NCI-H2107 treated with DMSO at 0.1 percent for 48 hours (cell line): ENCODE data around the gene AVPR2.

ENCODE experiments used
- DNase-seq: peaks from one replicate; lab custom pipeline; 2025; ENCODE audit not compliant: unreplicated experiment; lab: John Stamatoyannopoulos, UW

Gene AVPR2

GRCh38 chrX:153884590-153884989 lies 19.9 kb upstream of the AVPR2 start:
- no peak for DNase-seq

GRCh38 chrX:153885208-153885787 lies 19.2 kb upstream of the AVPR2 start:
- DNase-seq, result no peak

- DNase-seq, result no peak
These were observed 18.2 kb upstream of the AVPR2 start, which contains the start of gene L1CAM for GRCh38 chrX:153885968-153886903. Gene L1CAM, minus strand, starts transcription at chrX:153886173. Its CDS starts 10,337 bp downstream, at chrX:153875836.

GRCh38 chrX:153886915-153887314 lies 17.6 kb upstream of the AVPR2 start:
- no peak for DNase-seq

GRCh38 chrX:153887385-153887784 lies 17.1 kb upstream of the AVPR2 start:
- no peak for DNase-seq

- no peak for DNase-seq
These were observed 16.1 kb upstream of the AVPR2 start for GRCh38 chrX:153888344-153888743.

- DNase-seq, result no peak
These were observed 15.3 kb upstream of the AVPR2 start for GRCh38 chrX:153889123-153889522.

- DNase-seq, result no peak
These were observed 6.6 kb upstream of the AVPR2 start for GRCh38 chrX:153897899-153898298.

- peak; percentile 63 for DNase-seq
These were observed 3.4 kb upstream of the AVPR2 start for GRCh38 chrX:153900831-153901752.

GRCh38 chrX:153901753-153902140 lies 2.7 kb upstream of the AVPR2 start:
- no peak for DNase-seq

- DNase-seq, result no peak
These were observed 2.1 kb upstream of the AVPR2 start for GRCh38 chrX:153902385-153902784.

GRCh38 chrX:153903238-153903980 lies 1.1 kb upstream of the AVPR2 start:
- no peak for DNase-seq

GRCh38 chrX:153905481-153906095 lies 1.1 kb downstream of the AVPR2 start:
- no peak for DNase-seq

GRCh38 chrX:153906126-153906917 lies 1.8 kb downstream of the AVPR2 start:
- no peak for DNase-seq

GRCh38 chrX:153907456-153907855 lies 3.0 kb downstream of the AVPR2 start:
- no peak for DNase-seq

- DNase-seq, result no peak
These were observed 3.9 kb downstream of the AVPR2 start for GRCh38 chrX:153908219-153908860.

- DNase-seq, result no peak
These were observed 4.8 kb downstream of the AVPR2 start for GRCh38 chrX:153909024-153909979.

- DNase-seq, result no peak
These were observed 5.5 kb downstream of the AVPR2 start for GRCh38 chrX:153909980-153910360.
